Parathyroid adenoma (tissue), 2 donors: ENCODE results near the gene MED9.

Source experiments
- H2AFZ ChIP-seq: fragments of 300-600 bp; sonication (generic); one replicate; pipeline ENCODE4 v1.7.0; 2017; ENCODE audit warnings: antibody characterized with exemption, mild to moderate bottlenecking
- H3K27ac ChIP-seq: fragments of 300-600 bp; sonication (generic); one replicate; pipeline ENCODE4 v1.7.0; 2017
- H3K27me3 ChIP-seq: fragments of 300-600 bp; sonication (generic); one replicate; pipeline ENCODE4 v1.7.0; 2017; ENCODE audit warnings: low read length; ENCODE audit not compliant: control insufficient read depth, insufficient read depth
- H3K36me3 ChIP-seq: fragments of 300-600 bp; sonication (generic); one replicate; pipeline ENCODE4 v1.7.0; 2017; ENCODE audit warnings: low read length; ENCODE audit not compliant: control insufficient read depth, insufficient read depth
- H3K4me1 ChIP-seq: fragments of 300-600 bp; sonication (generic); one replicate; pipeline ENCODE4 v1.7.0; 2017; ENCODE audit warnings: control low read depth
- H3K4me2 ChIP-seq: fragments of 300-600 bp; sonication (generic); one replicate; pipeline ENCODE4 v1.7.0; 2017; ENCODE audit warnings: low read length
- H3K4me3 ChIP-seq: fragments of 300-600 bp; sonication (generic); one replicate; pipeline ENCODE4 v1.7.0; 2017; ENCODE audit warnings: low read depth, low read length
- H3K79me2 ChIP-seq: fragments of 300-600 bp; sonication (generic); one replicate; pipeline ENCODE4 v1.7.0; 2017; ENCODE audit warnings: control low read depth
- H3K9ac ChIP-seq: fragments of 300-600 bp; sonication (generic); one replicate; pipeline ENCODE4 v1.7.0; 2017; ENCODE audit warnings: mild to moderate bottlenecking
- H3K9me3 ChIP-seq: fragments of 300-600 bp; sonication (generic); one replicate; pipeline ENCODE4 v1.7.0; 2017; ENCODE audit warnings: low read length; ENCODE audit not compliant: control insufficient read depth
- CTCF ChIP-seq: fragments of 300-600 bp; sonication (generic); IDR thresholded peaks from one replicate; pipeline ENCODE4 v1.7.0; 2017; ENCODE audit warnings: antibody characterized with exemption, mild to moderate bottlenecking
- donor health status: primary hyperparathyroidism.

MED9 gene

GRCh38 chr17:17539591-17539990 lies 62.8 kb downstream of the MED9 start:
- H3K4me2 ChIP-seq, result no peak overlapping the region
- H3K9ac ChIP-seq, result no peak overlapping the region
- H3K36me3 ChIP-seq, result no peaks in the 10 kb centered on the region
- H3K9me3 ChIP-seq, result no peaks in the 10 kb centered on the region
- no peak overlapping the region for H3K4me3 ChIP-seq
- peaks cover 9% of the 10 kb centered on the region for H3K4me1 ChIP-seq
- TF ChIP-seq CTCF, result no peak
- H3K79me2 ChIP-seq, result no peaks in the 10 kb centered on the region
- H3K27ac ChIP-seq, result no peak overlapping the region
- no peak overlapping the region for H2AFZ ChIP-seq
- no peaks in the 10 kb centered on the region for H3K27me3 ChIP-seq

- no peak overlapping the region for H3K4me2 ChIP-seq
- TF ChIP-seq CTCF, result no peak
- H3K9ac ChIP-seq, result no peak overlapping the region
- no peaks in the 10 kb centered on the region for H3K79me2 ChIP-seq
- no peaks in the 10 kb centered on the region for H3K9me3 ChIP-seq
- no peak overlapping the region for H2AFZ ChIP-seq
- no peaks in the 10 kb centered on the region for H3K36me3 ChIP-seq
- peaks cover 9% of the 10 kb centered on the region for H3K4me1 ChIP-seq
- no peak overlapping the region for H3K4me3 ChIP-seq
- no peak overlapping the region for H3K27ac ChIP-seq
- no peaks in the 10 kb centered on the region for H3K27me3 ChIP-seq
Measured at GRCh38 chr17:17540278-17540906, 63.6 kb downstream of the MED9 start.

- Histone ChIP-seq H3K9ac (no peak overlapping the region), H3K4me1 (peaks cover 3% of the 10 kb centered on the region), H3K27ac (no peak overlapping the region), H3K9me3 (no peaks in the 10 kb centered on the region), H3K4me3 (no peak overlapping the region), H2AFZ (no peak overlapping the region), H3K27me3 (no peaks in the 10 kb centered on the region), H3K4me2 (no peak overlapping the region), H3K36me3 (no peaks in the 10 kb centered on the region), H3K79me2 (no peaks in the 10 kb centered on the region)
- TF ChIP-seq CTCF, result no peak
Measured at GRCh38 chr17:17540935-17541639, 64.3 kb downstream of the MED9 start.

- Histone ChIP-seq H3K9me3 (no peaks in the 10 kb centered on the region), H3K4me3 (no peak overlapping the region), H3K9ac (no peak overlapping the region), H3K27ac (no peak overlapping the region), H3K79me2 (no peaks in the 10 kb centered on the region), H3K27me3 (no peaks in the 10 kb centered on the region), H2AFZ (no peak overlapping the region), H3K4me2 (no peak overlapping the region), H3K4me1 (peaks cover 2% of the 10 kb centered on the region), H3K36me3 (no peaks in the 10 kb centered on the region)
- no peak for TF ChIP-seq CTCF
Measured at GRCh38 chr17:17541640-17542001, 64.8 kb downstream of the MED9 start.
